ENCODE results near the gene PRDM16.

GRCh38 chr1:3314491-3315381, 245.7 kb downstream of the PRDM16 start:
- TF ChIP-seq CTCF (IDR thresholded peaks at IDR 0.05) (no peak), POLR2A (IDR thresholded peaks at IDR 0.05) (no peak)
